T-cell (primary cell): Measurements from ENCODE around the gene NTNG2. TPM values are rescaled to one million over a fixed set of nuclear protein-coding genes. Genes with fewer than 3 reads are reported as not detected.
"Not testable (repeated sequence)": the region's sequence is repeated elsewhere in the genome, so short reads cannot be mapped to it uniquely, and the experiment has no call there.

Source experiments
- ATAC-seq, 4 experiments: fragments of 200-7000 bp in 3 of 4; fragments of 150-1000 bp in 1 of 4; cut with Tn5 transposase; replicated peaks in 1 of 4; 1 replicate in 3 of 4; 2 replicates in 1 of 4; pipeline ENCODE4 v1.10.0; 2021; ENCODE audit warnings: moderate library complexity in 3 of 4, mild to moderate bottlenecking in 2 of 4, moderate number of reproducible peaks in 1 of 4
- CTCF ChIA-PET, 2 donors: fragments of 300-600 bp; sonication (Branson Sonifier 250); formaldehyde crosslinking; loops; one replicate each; lab custom pipeline; 2022; ENCODE audit warnings: antibody characterized with exemption in 2 of 2; lab: Charles Lee
- POLR2A ChIA-PET, 2 donors: fragments of 300-600 bp; sonication (Branson Sonifier 250); formaldehyde crosslinking; loops; one replicate each; lab custom pipeline; 2022; ENCODE audit warnings: antibody characterized with exemption in 2 of 2; lab: Charles Lee
- DNase-seq, 35 experiments: peaks; one replicate each; pipeline versions ENCODE4 v3.0.0 to v3.0.0-alpha.2; 2013 to 2023
- H3K27ac ChIP-seq: one replicate; pipeline ENCODE4 v1.5.1; 2013; ENCODE audit warnings: low read length
- H3K27me3 ChIP-seq, 2 experiments: replicated peaks in 1 of 2; 1 replicate in 1 of 2; 2 replicates in 1 of 2; pipeline versions ENCODE4 v1.6.1 to v1.7.0; 2013; ENCODE audit warnings: low read length in 1 of 2, mixed read lengths in 1 of 2; ENCODE audit not compliant: control insufficient read depth in 2 of 2, insufficient read depth in 2 of 2; ENCODE audit errors: extremely low read depth in 1 of 2
- H3K36me3 ChIP-seq, 2 donors: 1 replicate in 1 of 2; 2 replicates in 1 of 2; pipeline versions ENCODE4 v1.6.1 to v1.7.0; 2013; ENCODE audit warnings: low read length in 1 of 2; ENCODE audit not compliant: control insufficient read depth in 2 of 2, insufficient read depth in 1 of 2; ENCODE audit errors: extremely low read depth in 1 of 2
- H3K4me1 ChIP-seq, 2 experiments: 1 replicate in 1 of 2; 2 replicates in 1 of 2; pipeline versions ENCODE4 v1.6.1 to v1.7.0; 2013; ENCODE audit warnings: low read length in 2 of 2, mixed read lengths in 1 of 2; ENCODE audit not compliant: insufficient read depth in 2 of 2, control insufficient read depth in 1 of 2; ENCODE audit errors: extremely low read depth in 1 of 2
- H3K4me3 ChIP-seq, 2 donors: 1 replicate in 1 of 2; 2 replicates in 1 of 2; pipeline versions ENCODE4 v1.5.1 to v1.7.0; 2013; ENCODE audit warnings: mild to moderate bottlenecking in 2 of 2, low read length in 1 of 2, moderate library complexity in 1 of 2; ENCODE audit not compliant: control insufficient read depth in 1 of 2; ENCODE audit errors: extremely low read depth in 1 of 2
- H3K9me3 ChIP-seq: 2 replicates; pipeline ENCODE4 v1.7.0; 2013
- H3K27ac Mint-ChIP-seq, 2 donors: one replicate each; pipeline ENCODE4 v1.8.0; 2020 to 2021; ENCODE audit warnings: mild to moderate bottlenecking in 2 of 2, mixed read lengths in 2 of 2
- H3K27me3 Mint-ChIP-seq, 2 donors: one replicate each; pipeline ENCODE4 v1.8.0; 2021 to 2022; ENCODE audit warnings: mixed read lengths in 2 of 2
- H3K36me3 Mint-ChIP-seq: one replicate; pipeline ENCODE4 v1.8.0; 2021; ENCODE audit warnings: mixed read lengths
- H3K4me1 Mint-ChIP-seq, 3 donors: one replicate each; pipeline ENCODE4 v1.8.0; 2020 to 2022; ENCODE audit warnings: mixed read lengths in 3 of 3, mild to moderate bottlenecking in 1 of 3
- H3K4me3 Mint-ChIP-seq, 3 donors: one replicate each; pipeline ENCODE4 v1.8.0; 2020 to 2022; ENCODE audit warnings: mild to moderate bottlenecking in 3 of 3, mixed read lengths in 3 of 3, moderate library complexity in 3 of 3
- H3K9me3 Mint-ChIP-seq, 3 donors: one replicate each; pipeline ENCODE4 v1.8.0; 2020 to 2022; ENCODE audit warnings: mixed read lengths in 3 of 3
- WGBS: methylation state at CpG from one replicate; pipeline ENCODE4 v1.1.5; 2013; ENCODE audit warnings: missing lambda C conversion rate; ENCODE audit not compliant: insufficient coverage; 5-methylcytosine and 5-hydroxymethylcytosine counted together
- total RNA-seq, 35 experiments: library from RNA in 6 of 35; stranded (reverse) in 6 of 35; fragments of 120-200 nt in 1 of 35; gene quantifications; one replicate each; pipeline versions ENCODE4 v1.2.1 to v1.2.4 and lab custom pipeline; 2013 to 2026

NTNG2 gene
- total RNA-seq, 5 donors from 2014 or later (not counting 1 experiment from before 2014, with no cell fraction given), result 4.8 to 14.1 (median 7.8) TPM

- H3K27ac ChIP-seq, result no peak overlapping the region
- Mint-ChIP-seq H3K4me3 (no peak overlapping the region), H3K4me1 (peaks cover 7 to 12% (median 8%) of the 10 kb centered on the region in 3 donors), H3K27me3 (no peaks in the 10 kb centered on the region), H3K36me3 (peaks cover 41% of the 10 kb centered on the region), H3K27ac (no peak overlapping the region), H3K9me3 (no peaks in the 10 kb centered on the region)
- H3K4me1 ChIP-seq, result no peaks in the 10 kb centered on the region
- H3K9me3 ChIP-seq, result no peaks in the 10 kb centered on the region
- peaks cover 23 to 84% of the 10 kb centered on the region in 2 donors for H3K36me3 ChIP-seq
- ATAC-seq, result no peak
- no peak for DNase-seq
- ChIA-PET POLR2A (interaction anchor here in 1 of 2 donors (0.5 kb wide), 1 partner anchor 95 kb away, joined by 3 read pairs; no protein-coding TSS in a partner anchor), CTCF (interaction anchor here in 1 of 2 donors (0.7 kb wide), 1 partner anchor 906 kb away, joined by 3 read pairs; no protein-coding TSS in a partner anchor)
- H3K27me3 ChIP-seq, result no peaks in the 10 kb centered on the region
- H3K4me3 ChIP-seq, result no peak overlapping the region
- WGBS, result no CpG with 5 or more reads among the region's 3 CpGs
Observed at GRCh38 chr9:132266017-132266416, 104.2 kb downstream of the NTNG2 start.

- H3K4me3 Mint-ChIP-seq, result no peak overlapping the region
- H3K27me3 Mint-ChIP-seq, result no peaks in the 10 kb centered on the region
- no peaks in the 10 kb centered on the region for H3K9me3 ChIP-seq
- H3K36me3 ChIP-seq, result peaks cover 19 to 86% of the 10 kb centered on the region in 2 donors
- no peaks in the 10 kb centered on the region for H3K27me3 ChIP-seq
- no peaks in the 10 kb centered on the region for H3K4me1 ChIP-seq
- no peak overlapping the region for H3K27ac ChIP-seq
- POLR2A ChIA-PET, result no interaction called here
- no peaks in the 10 kb centered on the region for H3K9me3 Mint-ChIP-seq
- ATAC-seq (no peak), DNase-seq (no peak)
- 94% methylated on average over 2 of the region's 3 CpGs for WGBS
- H3K36me3 Mint-ChIP-seq, result peaks cover 43% of the 10 kb centered on the region
- H3K4me3 ChIP-seq, result no peak overlapping the region
- CTCF ChIA-PET, result interaction anchor here in 1 of 2 donors (0.9 kb wide), 1 partner anchor 512 kb away, joined by 3 read pairs; no protein-coding TSS in a partner anchor
- H3K4me1 Mint-ChIP-seq, result peaks cover 7 to 12% (median 8%) of the 10 kb centered on the region in 3 donors
- no peak overlapping the region for H3K27ac Mint-ChIP-seq
Observed at GRCh38 chr9:132267660-132268059, 105.8 kb downstream of the NTNG2 start.

DNA sequence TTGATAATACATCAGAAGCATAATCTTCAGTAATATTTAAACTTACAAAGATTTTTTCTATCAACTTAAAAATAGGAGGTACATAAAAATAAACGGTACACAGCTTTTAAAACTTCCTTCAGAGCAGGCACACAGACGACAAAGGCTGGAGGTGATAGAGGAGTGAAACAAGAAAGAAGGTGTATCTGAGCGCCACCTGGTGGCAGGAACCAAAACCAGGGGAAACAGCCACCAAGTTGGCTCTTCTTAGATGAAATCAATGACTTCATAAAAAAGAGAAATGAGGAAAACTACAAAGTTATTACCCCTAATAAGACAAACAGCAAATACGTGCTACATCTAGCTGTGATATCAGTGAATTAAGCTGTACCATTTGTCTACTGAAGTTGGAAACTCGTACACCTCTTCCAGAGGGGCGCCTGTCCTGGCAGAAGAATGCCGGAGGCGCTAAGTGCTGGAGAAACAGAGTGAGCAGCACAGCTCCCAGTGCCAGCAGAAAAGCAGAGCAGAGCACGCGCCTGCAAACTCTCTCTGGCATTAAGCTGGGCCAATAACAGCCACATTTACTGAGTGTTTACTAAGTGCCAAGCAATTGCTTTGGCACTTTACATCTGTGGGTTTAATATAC, 107.0 kb downstream of the NTNG2 start:
- H3K4me1 Mint-ChIP-seq, result peaks cover 7 to 12% (median 8%) of the 10 kb centered on the region in 3 donors
- POLR2A ChIA-PET, result interaction anchor here in 1 of 2 donors (0.6 kb wide), 1 partner anchor 518 kb away, joined by 3 read pairs; no protein-coding TSS in a partner anchor

GRCh38 chr9:132269704-132270516, 108.1 kb downstream of the NTNG2 start:
- ATAC-seq, H3K27ac ChIP-seq, H3K27me3 Mint-ChIP-seq, DNase-seq, H3K4me3 Mint-ChIP-seq, H3K27me3 ChIP-seq, H3K4me3 ChIP-seq, H3K9me3 ChIP-seq, POLR2A ChIA-PET, H3K9me3 Mint-ChIP-seq, H3K4me1 ChIP-seq: not testable (repeated sequence)
- peaks cover 7 to 12% (median 8%) of the 10 kb centered on the region in 3 donors for H3K4me1 Mint-ChIP-seq
- peaks cover 25 to 85% of the 10 kb centered on the region in 2 donors for H3K36me3 ChIP-seq
- 74% methylated on average over 6 of the region's 16 CpGs for WGBS
- H3K27ac Mint-ChIP-seq, result peak overlapping the region; percentile 44 to 46
- peaks cover 50% of the 10 kb centered on the region for H3K36me3 Mint-ChIP-seq
- CTCF ChIA-PET, result interaction anchor here (0.6 to 1.6 kb wide), 5 partner anchors 9 to 81 kb away, joined by 3 to 8 read pairs (median 3); no protein-coding TSS in a partner anchor

More for the DNA sequence above, 107.0 kb downstream of the NTNG2 start:
- Mint-ChIP-seq H3K36me3 (peaks cover 44% of the 10 kb centered on the region), H3K27me3 (no peaks in the 10 kb centered on the region), H3K27ac (peak overlapping the region; percentile 66 to 71), H3K4me3 (no peak overlapping the region), H3K9me3 (no peaks in the 10 kb centered on the region)
- Histone ChIP-seq H3K36me3 (peaks cover 23 to 85% of the 10 kb centered on the region in 2 donors), H3K27me3 (no peaks in the 10 kb centered on the region), H3K27ac (no peak overlapping the region), H3K4me3 (no peak overlapping the region), H3K4me1 (no peaks in the 10 kb centered on the region), H3K9me3 (no peaks in the 10 kb centered on the region)
- WGBS, result 86% methylated on average over 6 of the region's 10 CpGs
- ATAC-seq (peak; percentile 45 to 67 (median 62)), DNase-seq (peak; percentile 36 to 83 (median 65))
- CTCF ChIA-PET, result interaction anchor here (0.5 to 1.6 kb wide), 9 partner anchors 8 to 1136 kb away, joined by 3 to 8 read pairs (median 3); no protein-coding TSS in a partner anchor

- H3K27ac Mint-ChIP-seq, result peak overlapping the region in 1 of 2 donors; percentile 12
- Histone ChIP-seq H3K27ac (no peak overlapping the region), H3K9me3 (no peaks in the 10 kb centered on the region), H3K27me3 (no peaks in the 10 kb centered on the region), H3K4me1 (no peaks in the 10 kb centered on the region), H3K36me3 (peaks cover 27 to 94% of the 10 kb centered on the region in 2 donors), H3K4me3 (no peak overlapping the region)
- WGBS, result 100% methylated on average over 2 of the region's 2 CpGs
- H3K4me1 Mint-ChIP-seq, result no peaks in the 10 kb centered on the region
- DNase-seq (no peak), ATAC-seq (no peak)
- H3K36me3 Mint-ChIP-seq, result peaks cover 76% of the 10 kb centered on the region
- ChIA-PET CTCF (no interaction called here), POLR2A (interaction anchor here in 1 of 2 donors (0.6 kb wide), 1 partner anchor 519 kb away, joined by 4 read pairs; no protein-coding TSS in a partner anchor)
- no peak overlapping the region for H3K4me3 Mint-ChIP-seq
- H3K9me3 Mint-ChIP-seq, result no peaks in the 10 kb centered on the region
- no peaks in the 10 kb centered on the region for H3K27me3 Mint-ChIP-seq
Observed at GRCh38 chr9:132274861-132275260, 113.0 kb downstream of the NTNG2 start.

DNA sequence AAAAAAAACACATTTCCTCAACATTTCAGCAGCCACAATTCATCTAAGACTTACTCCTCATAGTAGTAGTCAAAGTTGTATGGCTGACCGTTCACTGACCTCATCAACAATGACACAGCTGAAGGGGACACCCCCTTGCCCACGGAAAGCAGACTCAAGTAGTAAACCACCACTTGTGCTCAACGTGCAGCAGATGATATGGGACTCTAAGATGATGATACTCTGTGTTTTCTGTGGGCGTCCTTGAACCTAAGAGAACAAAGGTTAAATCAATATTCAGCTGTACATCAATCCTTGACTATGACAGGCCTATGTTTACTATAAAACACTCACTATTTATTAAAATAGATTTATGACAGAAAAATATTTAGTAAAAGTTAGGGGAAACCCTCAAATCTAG, 121.3 kb downstream of the NTNG2 start:
- no peaks in the 10 kb centered on the region for H3K9me3 Mint-ChIP-seq
- H3K4me1 Mint-ChIP-seq, result peaks cover 0 to 5% (median 0%) of the 10 kb centered on the region in 3 donors
- H3K27ac Mint-ChIP-seq, result no peak overlapping the region
- no CpG with 5 or more reads among the region's 4 CpGs for WGBS
- ChIA-PET CTCF (no interaction called here), POLR2A (no interaction called here)
- no peaks in the 10 kb centered on the region for H3K27me3 Mint-ChIP-seq
- no peak overlapping the region for H3K4me3 Mint-ChIP-seq
- peaks cover 50% of the 10 kb centered on the region for H3K36me3 Mint-ChIP-seq
- H3K9me3 ChIP-seq, result no peaks in the 10 kb centered on the region
- no peak for ATAC-seq
- no peaks in the 10 kb centered on the region for H3K27me3 ChIP-seq
- H3K36me3 ChIP-seq, result peaks cover 21 to 93% of the 10 kb centered on the region in 2 donors
- H3K4me1 ChIP-seq, result no peaks in the 10 kb centered on the region
- no peak overlapping the region for H3K4me3 ChIP-seq
- H3K27ac ChIP-seq, result no peak overlapping the region
- no peak for DNase-seq
